HL-60 (cell line): ENCODE measurements around the gene DOC2A.
"Not testable (repeated sequence)": the region's sequence is repeated elsewhere in the genome, so short reads cannot be mapped to it uniquely, and the experiment has no call there.

Source experiments
- DNase-seq, 2 experiments: peaks; one replicate each; pipeline ENCODE4 v3.0.0-alpha.2; 2010 to 2020; ENCODE audit warnings: low read depth in 1 of 2, low spot score in 1 of 2
- H3K27ac ChIP-seq: fragments of 250-450 bp; sonication (Bioruptor Pico); replicated peaks from 2 replicates; pipeline ENCODE4 v1.5.1; 2020; ENCODE audit warnings: mild to moderate bottlenecking, moderate library complexity
- H3K27me3 ChIP-seq: fragments of 250-450 bp; sonication (Bioruptor Pico); 2 replicates; pipeline ENCODE4 v1.5.1; 2021; ENCODE audit warnings: mild to moderate bottlenecking, moderate library complexity; ENCODE audit not compliant: insufficient read depth, poor library complexity, severe bottlenecking
- H3K4me3 ChIP-seq: replicated peaks from 2 replicates; pipeline ENCODE4 v1.5.1; 2011; ENCODE audit warnings: mild to moderate bottlenecking, control low read depth, low read length; ENCODE audit not compliant: insufficient read depth
- CTCF ChIP-seq: IDR thresholded peaks from one replicate; pipeline ENCODE4 v1.5.1; 2011; ENCODE audit warnings: low read length, control low read depth, inconsistent platforms; ENCODE audit not compliant: insufficient read depth
- GABPA ChIP-seq: IDR thresholded peaks from 2 replicates; pipeline ENCODE4 v1.6.1; 2012; ENCODE audit warnings: low read depth
- POLR2AphosphoS5 ChIP-seq: IDR thresholded peaks from 2 replicates; pipeline ENCODE4 v1.6.1; 2012; ENCODE audit warnings: low read depth
- SPI1 ChIP-seq: IDR thresholded peaks from 2 replicates; pipeline ENCODE4 v1.6.1; 2012; ENCODE audit warnings: low read depth, mild to moderate bottlenecking, borderline replicate concordance
- TF ChIP-seq, protein P1 (sequence below): IDR thresholded peaks from 2 replicates; pipeline ENCODE4 v1.6.1; 2012; ENCODE audit warnings: low read depth; ENCODE audit not compliant: insufficient replicate concordance

The DOC2A gene

DNA sequence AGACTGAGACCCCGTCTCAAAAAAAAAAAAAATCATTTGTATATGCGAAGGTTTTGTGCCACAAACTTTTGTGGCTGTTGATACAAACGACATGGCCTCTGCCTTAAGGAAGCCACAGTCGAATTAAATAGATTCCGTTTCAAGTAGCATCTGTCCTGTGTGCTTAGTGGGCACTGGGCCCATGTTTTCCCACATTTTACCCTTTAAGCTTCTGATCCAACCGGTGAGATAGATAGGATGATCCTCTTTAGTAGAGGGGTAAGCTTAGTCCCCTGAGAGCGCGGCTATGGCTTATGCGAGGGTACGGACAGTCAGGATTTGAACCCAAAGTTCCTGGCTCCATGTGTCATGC is 49.7 kb downstream of the DOC2A start:
- Histone ChIP-seq H3K27me3 (no peaks in the 10 kb centered on the region), H3K4me3 (peak overlapping the region; percentile 85), H3K27ac (no peak overlapping the region)
- DNase-seq = no peak
- TF ChIP-seq CTCF (no peak), POLR2AphosphoS5 (no peak), SPI1 (no peak), GABPA (no peak)
- TF ChIP-seq, protein P1, sequence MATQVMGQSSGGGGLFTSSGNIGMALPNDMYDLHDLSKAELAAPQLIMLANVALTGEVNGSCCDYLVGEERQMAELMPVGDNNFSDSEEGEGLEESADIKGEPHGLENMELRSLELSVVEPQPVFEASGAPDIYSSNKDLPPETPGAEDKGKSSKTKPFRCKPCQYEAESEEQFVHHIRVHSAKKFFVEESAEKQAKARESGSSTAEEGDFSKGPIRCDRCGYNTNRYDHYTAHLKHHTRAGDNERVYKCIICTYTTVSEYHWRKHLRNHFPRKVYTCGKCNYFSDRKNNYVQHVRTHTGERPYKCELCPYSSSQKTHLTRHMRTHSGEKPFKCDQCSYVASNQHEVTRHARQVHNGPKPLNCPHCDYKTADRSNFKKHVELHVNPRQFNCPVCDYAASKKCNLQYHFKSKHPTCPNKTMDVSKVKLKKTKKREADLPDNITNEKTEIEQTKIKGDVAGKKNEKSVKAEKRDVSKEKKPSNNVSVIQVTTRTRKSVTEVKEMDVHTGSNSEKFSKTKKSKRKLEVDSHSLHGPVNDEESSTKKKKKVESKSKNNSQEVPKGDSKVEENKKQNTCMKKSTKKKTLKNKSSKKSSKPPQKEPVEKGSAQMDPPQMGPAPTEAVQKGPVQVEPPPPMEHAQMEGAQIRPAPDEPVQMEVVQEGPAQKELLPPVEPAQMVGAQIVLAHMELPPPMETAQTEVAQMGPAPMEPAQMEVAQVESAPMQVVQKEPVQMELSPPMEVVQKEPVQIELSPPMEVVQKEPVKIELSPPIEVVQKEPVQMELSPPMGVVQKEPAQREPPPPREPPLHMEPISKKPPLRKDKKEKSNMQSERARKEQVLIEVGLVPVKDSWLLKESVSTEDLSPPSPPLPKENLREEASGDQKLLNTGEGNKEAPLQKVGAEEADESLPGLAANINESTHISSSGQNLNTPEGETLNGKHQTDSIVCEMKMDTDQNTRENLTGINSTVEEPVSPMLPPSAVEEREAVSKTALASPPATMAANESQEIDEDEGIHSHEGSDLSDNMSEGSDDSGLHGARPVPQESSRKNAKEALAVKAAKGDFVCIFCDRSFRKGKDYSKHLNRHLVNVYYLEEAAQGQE = no peak

- not testable (repeated sequence) for H3K27me3 ChIP-seq, H3K4me3 ChIP-seq, DNase-seq, H3K27ac ChIP-seq
Measured at GRCh38 chr16:29959821-29960220, 51.0 kb downstream of the DOC2A start.

- no peak for DNase-seq
- TF ChIP-seq POLR2AphosphoS5 = no peak
- TF ChIP-seq GABPA = no peak
- TF ChIP-seq, protein P1 = no peak
- Histone ChIP-seq H3K4me3 (no peak overlapping the region), H3K27me3 (no peaks in the 10 kb centered on the region), H3K27ac (no peak overlapping the region)
Measured at GRCh38 chr16:29959293-29959692, 51.5 kb downstream of the DOC2A start.

DNA sequence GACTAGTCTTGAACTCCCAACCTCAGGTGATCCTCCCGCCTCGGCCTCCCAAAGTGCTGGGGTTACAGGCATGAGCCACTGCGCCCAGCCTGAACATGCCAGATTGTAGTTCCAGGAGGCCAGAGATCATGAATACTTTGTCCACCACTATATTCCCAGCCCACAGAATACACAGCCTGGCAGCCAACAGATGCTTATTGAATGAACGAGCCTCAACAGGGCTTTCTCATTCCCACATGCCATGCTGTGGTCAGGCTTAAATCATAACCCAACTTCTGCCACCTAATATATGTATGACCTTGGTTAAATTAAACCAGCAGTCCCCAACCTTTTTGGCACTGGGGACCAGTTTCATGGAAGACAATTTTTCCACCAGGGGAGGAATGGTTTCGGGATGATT is 52.1 kb downstream of the DOC2A start:
- DNase-seq = no peak
- Histone ChIP-seq H3K27ac (no peak overlapping the region), H3K27me3 (no peaks in the 10 kb centered on the region), H3K4me3 (no peak overlapping the region)
- TF ChIP-seq, protein P1 = no peak
- TF ChIP-seq SPI1 (no peak), CTCF (no peak), GABPA (no peak), POLR2AphosphoS5 (no peak)
